ENCODE measurements around the gene KRTAP3-1. TPM values are rescaled to one million over a fixed set of nuclear protein-coding genes. Genes with fewer than 3 reads are reported as not detected.
A peak's percentile ranks its signal among the peaks of the same experiment; 100 is the strongest.

The KRTAP3-1 gene
- total RNA-seq, 6 experiments from 2014 or later, result 2.5 to 10.2 (median 3.3) TPM

DNA sequence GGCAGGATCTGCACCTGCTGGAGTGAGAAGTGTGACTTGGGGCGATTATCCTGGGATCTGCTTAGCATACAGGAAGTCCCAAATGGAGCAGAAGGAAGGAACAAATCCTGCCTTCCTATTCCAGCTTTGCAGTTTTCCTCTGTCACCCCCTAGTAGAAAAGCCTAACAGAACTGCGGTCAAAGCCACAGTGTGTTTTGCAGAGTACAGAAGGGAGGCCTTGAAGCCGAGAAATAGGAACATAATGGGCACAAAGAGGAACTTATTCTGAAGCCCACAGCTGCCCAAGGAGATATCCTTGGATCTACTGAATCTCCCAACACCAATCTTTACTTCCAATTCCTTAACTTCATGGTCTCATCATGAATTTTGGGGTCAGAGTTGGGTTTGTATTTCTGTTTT lies 9.6 kb upstream of the KRTAP3-1 start:
- DNase-seq, result no peak
- Mint-ChIP-seq H3K4me1 (ENCODE audit: low read depth) (peaks cover 24% of the 10 kb centered on the region), H3K4me3 (no peak overlapping the region), H3K36me3 (ENCODE audit: low read depth) (peaks cover 7% of the 10 kb centered on the region; the same call in 1 of the 2 replicates), H3K9me3 (no peaks in the 10 kb centered on the region; the same call in 1 of the 2 replicates), H3K27me3 (ENCODE audit: insufficient read depth) (no peaks in the 10 kb centered on the region), H3K27ac (no peak overlapping the region)
- TF ChIP-seq, protein P1, sequence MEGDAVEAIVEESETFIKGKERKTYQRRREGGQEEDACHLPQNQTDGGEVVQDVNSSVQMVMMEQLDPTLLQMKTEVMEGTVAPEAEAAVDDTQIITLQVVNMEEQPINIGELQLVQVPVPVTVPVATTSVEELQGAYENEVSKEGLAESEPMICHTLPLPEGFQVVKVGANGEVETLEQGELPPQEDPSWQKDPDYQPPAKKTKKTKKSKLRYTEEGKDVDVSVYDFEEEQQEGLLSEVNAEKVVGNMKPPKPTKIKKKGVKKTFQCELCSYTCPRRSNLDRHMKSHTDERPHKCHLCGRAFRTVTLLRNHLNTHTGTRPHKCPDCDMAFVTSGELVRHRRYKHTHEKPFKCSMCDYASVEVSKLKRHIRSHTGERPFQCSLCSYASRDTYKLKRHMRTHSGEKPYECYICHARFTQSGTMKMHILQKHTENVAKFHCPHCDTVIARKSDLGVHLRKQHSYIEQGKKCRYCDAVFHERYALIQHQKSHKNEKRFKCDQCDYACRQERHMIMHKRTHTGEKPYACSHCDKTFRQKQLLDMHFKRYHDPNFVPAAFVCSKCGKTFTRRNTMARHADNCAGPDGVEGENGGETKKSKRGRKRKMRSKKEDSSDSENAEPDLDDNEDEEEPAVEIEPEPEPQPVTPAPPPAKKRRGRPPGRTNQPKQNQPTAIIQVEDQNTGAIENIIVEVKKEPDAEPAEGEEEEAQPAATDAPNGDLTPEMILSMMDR (IDR thresholded peaks at IDR 0.05), result no peak

- H3K27me3 Mint-ChIP-seq (ENCODE audit: insufficient read depth), result no peaks in the 10 kb centered on the region
These were observed 7.8 kb upstream of the KRTAP3-1 start for GRCh38 chr17:41016578-41017215.

GRCh38 chr17:41015454-41015853 lies 6.5 kb upstream of the KRTAP3-1 start:
- Mint-ChIP-seq H3K9me3 (no peaks in the 10 kb centered on the region), H3K27ac (no peak overlapping the region), H3K36me3 (ENCODE audit: low read depth) (no peaks in the 10 kb centered on the region), H3K4me3 (no peak overlapping the region), H3K4me1 (ENCODE audit: low read depth) (peaks cover 37% of the 10 kb centered on the region), H3K27me3 (ENCODE audit: insufficient read depth) (no peaks in the 10 kb centered on the region)
- DNase-seq, result no peak
- TF ChIP-seq, protein P1 (IDR thresholded peaks at IDR 0.05), result no peak

More at GRCh38 chr17:41016578-41017215, 7.8 kb upstream of the KRTAP3-1 start:
- H3K9me3 Mint-ChIP-seq, result no peaks in the 10 kb centered on the region; the same call in 1 of the 2 replicates
- H3K27ac Mint-ChIP-seq, result no peak overlapping the region; the same call in 1 of the 2 replicates
- TF ChIP-seq, protein P1 (IDR thresholded peaks at IDR 0.05), result no peak
- no peaks in the 10 kb centered on the region for H3K36me3 Mint-ChIP-seq (ENCODE audit: low read depth)
- no peak for DNase-seq
- peaks cover 39% of the 10 kb centered on the region for H3K4me1 Mint-ChIP-seq (ENCODE audit: low read depth)
- no peak overlapping the region for H3K4me3 Mint-ChIP-seq

DNA sequence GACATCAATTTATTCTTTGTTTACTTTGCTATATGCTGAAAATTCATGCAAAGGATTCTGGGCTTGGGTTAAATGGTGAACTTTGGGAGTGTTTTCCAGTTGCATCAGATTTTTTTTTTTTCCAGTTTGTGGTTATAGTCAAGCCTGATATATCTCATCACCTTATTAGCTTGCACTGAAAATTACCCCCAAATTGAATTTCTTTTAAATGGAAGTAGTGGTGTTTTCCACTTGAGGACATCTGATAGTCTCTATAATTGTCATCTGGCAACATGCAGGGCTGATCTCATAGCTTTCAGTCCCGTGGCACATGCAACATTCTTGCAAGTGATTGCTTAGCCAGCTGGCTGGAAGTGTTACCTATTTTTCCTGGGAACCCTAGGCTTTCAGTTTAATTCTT lies 4.7 kb upstream of the KRTAP3-1 start:
- TF ChIP-seq, protein P1 (IDR thresholded peaks at IDR 0.05), result no peak
- Mint-ChIP-seq H3K27ac (peak overlapping the region; percentile 64), H3K9me3 (no peaks in the 10 kb centered on the region), H3K4me1 (ENCODE audit: low read depth) (peaks cover 42% of the 10 kb centered on the region), H3K36me3 (ENCODE audit: low read depth) (no peaks in the 10 kb centered on the region), H3K27me3 (ENCODE audit: insufficient read depth) (no peaks in the 10 kb centered on the region), H3K4me3 (peak overlapping the region; percentile 55)
- DNase-seq, result peak; percentile 52

- H3K9me3 Mint-ChIP-seq, result no peaks in the 10 kb centered on the region
- H3K27ac Mint-ChIP-seq, result peak overlapping the region; percentile 68
- peak overlapping the region; percentile 55 for H3K4me3 Mint-ChIP-seq
- no peaks in the 10 kb centered on the region for H3K36me3 Mint-ChIP-seq (ENCODE audit: low read depth)
- H3K27me3 Mint-ChIP-seq (ENCODE audit: insufficient read depth), result no peaks in the 10 kb centered on the region
- peaks cover 44% of the 10 kb centered on the region for H3K4me1 Mint-ChIP-seq (ENCODE audit: low read depth)
- TF ChIP-seq, protein P1 (IDR thresholded peaks at IDR 0.05), result no peak
- peak; percentile 78 for DNase-seq
These were observed 4.3 kb upstream of the KRTAP3-1 start for GRCh38 chr17:41013181-41013580.
